Measurements from ENCODE around the gene RASGRF1.
"Not testable (repeated sequence)": the region's sequence is repeated elsewhere in the genome, so short reads cannot be mapped to it uniquely, and the experiment has no call there.

RASGRF1 gene

GRCh38 chr15:78932258-78932808, 158.2 kb downstream of the RASGRF1 start:
- ChIA-PET POLR2A (ENCODE audit: low non-redundant PET) (no interaction called here), CTCF (no interaction called here)
- no peak for DNase-seq (ENCODE audit: low spot score)
- no peak for TF ChIP-seq CTCF (conservative IDR thresholded peaks at IDR 0.05; ENCODE audit: low read depth)
- peak overlapping the region; percentile 88; the same call in 1 of the 2 replicates for H3K27ac ChIP-seq

- ChIA-PET CTCF (interaction anchor here (0.7 to 1.5 kb wide), 4 partner anchors 48 to 253 kb away, joined by 3 to 5 read pairs (median 4); no protein-coding TSS in a partner anchor), POLR2A (ENCODE audit: low non-redundant PET) (interaction anchor here (0.6 kb wide), 1 partner anchor 9 kb away, joined by 7 read pairs; no protein-coding TSS in a partner anchor)
- DNase-seq (ENCODE audit: low spot score), result no peak
- H3K27ac ChIP-seq, result peak overlapping the region; percentile 88
- TF ChIP-seq CTCF (conservative IDR thresholded peaks at IDR 0.05; ENCODE audit: low read depth), result no peak
Observed at GRCh38 chr15:78931439-78932257, 158.9 kb downstream of the RASGRF1 start.

- ChIA-PET POLR2A (ENCODE audit: low non-redundant PET) (interaction anchor here (0.6 kb wide), 1 partner anchor 10 kb away, joined by 7 read pairs; no protein-coding TSS in a partner anchor), CTCF (interaction anchor here (0.6 to 1.5 kb wide), 5 partner anchors 39 to 254 kb away, joined by 3 to 5 read pairs (median 4); no protein-coding TSS in a partner anchor)
- TF ChIP-seq CTCF (conservative IDR thresholded peaks at IDR 0.05; ENCODE audit: low read depth), result no peak
- H3K27ac ChIP-seq, result peak overlapping the region; percentile 88
- DNase-seq (ENCODE audit: low spot score), result peak; percentile 98
Observed at GRCh38 chr15:78930577-78931388, 159.8 kb downstream of the RASGRF1 start.

- ChIA-PET POLR2A (ENCODE audit: low non-redundant PET) (no interaction called here), CTCF (interaction anchor here (1.4 to 1.5 kb wide), 2 partner anchors 99 to 255 kb away, joined by 5 read pairs; no protein-coding TSS in a partner anchor)
- DNase-seq (ENCODE audit: low spot score), result no peak
- TF ChIP-seq CTCF (conservative IDR thresholded peaks at IDR 0.05; ENCODE audit: low read depth), result no peak
- peak overlapping the region; percentile 88 for H3K27ac ChIP-seq
Observed at GRCh38 chr15:78929536-78930264, 160.9 kb downstream of the RASGRF1 start.

- DNase-seq (ENCODE audit: low spot score), result no peak
- ChIA-PET CTCF (no interaction called here), POLR2A (ENCODE audit: low non-redundant PET) (no interaction called here)
- no peak for TF ChIP-seq CTCF (conservative IDR thresholded peaks at IDR 0.05; ENCODE audit: low read depth)
- H3K27ac ChIP-seq, result no peak overlapping the region
Observed at GRCh38 chr15:78928616-78929093, 161.9 kb downstream of the RASGRF1 start.

GRCh38 chr15:78928176-78928575, 162.4 kb downstream of the RASGRF1 start:
- DNase-seq (ENCODE audit: low spot score); POLR2A ChIA-PET (ENCODE audit: low non-redundant PET): not testable (repeated sequence)
- CTCF ChIA-PET, result interaction anchor here (0.7 kb wide), 2 partner anchors 89 to 940 kb away, joined by 3 read pairs; no protein-coding TSS in a partner anchor
- peak overlapping the region; percentile 11; the same call in 1 of the 2 replicates for H3K27ac ChIP-seq
